ENCODE data around the gene UMAD1. TPM values are rescaled to one million over a fixed set of nuclear protein-coding genes. Genes with fewer than 3 reads are reported as not detected.

The UMAD1 gene
- polyA plus RNA-seq, 3 donors: 6.2 to 22.7 (median 18.6) TPM

DNA sequence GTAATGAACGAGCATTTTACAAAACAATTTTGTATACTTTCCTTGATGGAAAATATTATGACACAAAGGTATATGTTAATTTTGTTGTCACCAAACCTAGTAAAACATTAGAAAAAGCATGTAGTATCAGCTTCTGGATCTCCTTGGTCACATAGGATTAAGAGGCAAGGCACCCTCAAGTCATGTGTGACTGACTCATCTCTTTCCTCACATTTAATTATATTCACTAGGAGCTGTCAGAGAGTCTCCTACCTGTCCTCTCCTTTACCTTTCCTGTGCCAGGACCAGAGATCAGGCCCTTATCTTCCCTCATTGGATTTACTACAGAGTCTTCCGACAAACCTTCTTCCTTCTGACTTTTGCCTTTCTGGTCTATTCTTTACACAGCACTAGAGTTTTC is 189.1 kb downstream of the UMAD1 start:
- peaks cover 0 to 2% (median 0%) of the 10 kb centered on the region in 7 donors for H3K9me3 Mint-ChIP-seq
- WGBS (ENCODE audit: insufficient coverage): no CpG with 5 or more reads among the region's 2 CpGs

DNA sequence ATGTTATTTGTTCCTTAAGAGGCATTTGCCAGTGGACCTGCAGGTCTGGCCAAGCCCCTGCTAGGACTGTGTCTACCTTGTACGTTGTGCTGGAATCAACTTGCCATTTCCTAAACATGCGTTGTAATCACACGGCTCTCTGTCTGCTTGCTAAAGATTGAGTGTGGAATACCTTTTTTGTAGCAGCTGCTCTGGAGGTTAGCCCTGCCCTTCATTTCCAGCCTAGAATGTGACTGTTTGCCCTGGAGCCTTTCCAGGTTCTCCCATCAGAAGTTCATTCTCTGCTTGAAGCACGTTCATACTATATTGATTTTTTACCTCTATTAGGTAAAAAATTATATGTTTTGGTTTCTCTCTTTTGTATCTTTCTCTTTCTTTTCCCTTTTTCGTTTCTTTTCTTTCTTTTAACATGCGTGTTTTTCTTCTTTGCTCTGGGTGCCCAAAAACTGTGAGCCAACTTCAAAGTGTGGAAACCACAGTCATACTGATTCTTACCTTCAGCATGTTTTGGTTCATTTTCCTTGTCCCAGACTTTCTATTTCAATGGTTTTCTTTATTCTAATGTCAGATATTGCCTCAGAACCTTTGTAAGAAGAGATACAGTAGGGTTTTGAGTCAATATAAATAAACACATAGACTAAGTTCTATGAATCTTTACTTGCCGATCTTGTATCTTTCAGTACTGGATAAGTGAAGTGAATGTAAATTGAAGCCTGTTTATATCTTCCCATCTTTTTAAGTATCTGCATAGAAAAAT is 189.7 kb downstream of the UMAD1 start:
- no peak overlapping the region for H3K27ac Mint-ChIP-seq
- H3K4me3 Mint-ChIP-seq: no peak overlapping the region
- H3K9ac ChIP-seq (ENCODE audit: insufficient read depth, low read length, poor library complexity, severe bottlenecking): no peak overlapping the region

More for the DNA sequence above, 189.1 kb downstream of the UMAD1 start:
- no peaks in the 10 kb centered on the region for H3K36me3 ChIP-seq (replicated peaks in 1 of 2; ENCODE audit: control insufficient read depth in 1 of 2, insufficient read depth in 2 of 2, low read length in 2 of 2)
- H3K27ac ChIP-seq (ENCODE audit: low read depth in 1 of 2, low read length in 2 of 2): no peak overlapping the region
- Mint-ChIP-seq H3K4me3 (no peak overlapping the region), H3K27me3 (ENCODE audit: low read depth in 3 of 3) (no peaks in the 10 kb centered on the region), H3K4me1 (no peaks in the 10 kb centered on the region), H3K27ac (no peak overlapping the region), H3K36me3 (peaks cover 6% of the 10 kb centered on the region in 2 donors)
- no peaks in the 10 kb centered on the region for H3K27me3 ChIP-seq (ENCODE audit: control insufficient read depth in 2 of 2, insufficient read depth in 2 of 2, low read length in 2 of 2)
- no peak overlapping the region for H3K4me3 ChIP-seq (replicated peaks in 1 of 3; ENCODE audit: low read depth in 2 of 3, low read length in 3 of 3)
- TF ChIP-seq, protein P1, sequence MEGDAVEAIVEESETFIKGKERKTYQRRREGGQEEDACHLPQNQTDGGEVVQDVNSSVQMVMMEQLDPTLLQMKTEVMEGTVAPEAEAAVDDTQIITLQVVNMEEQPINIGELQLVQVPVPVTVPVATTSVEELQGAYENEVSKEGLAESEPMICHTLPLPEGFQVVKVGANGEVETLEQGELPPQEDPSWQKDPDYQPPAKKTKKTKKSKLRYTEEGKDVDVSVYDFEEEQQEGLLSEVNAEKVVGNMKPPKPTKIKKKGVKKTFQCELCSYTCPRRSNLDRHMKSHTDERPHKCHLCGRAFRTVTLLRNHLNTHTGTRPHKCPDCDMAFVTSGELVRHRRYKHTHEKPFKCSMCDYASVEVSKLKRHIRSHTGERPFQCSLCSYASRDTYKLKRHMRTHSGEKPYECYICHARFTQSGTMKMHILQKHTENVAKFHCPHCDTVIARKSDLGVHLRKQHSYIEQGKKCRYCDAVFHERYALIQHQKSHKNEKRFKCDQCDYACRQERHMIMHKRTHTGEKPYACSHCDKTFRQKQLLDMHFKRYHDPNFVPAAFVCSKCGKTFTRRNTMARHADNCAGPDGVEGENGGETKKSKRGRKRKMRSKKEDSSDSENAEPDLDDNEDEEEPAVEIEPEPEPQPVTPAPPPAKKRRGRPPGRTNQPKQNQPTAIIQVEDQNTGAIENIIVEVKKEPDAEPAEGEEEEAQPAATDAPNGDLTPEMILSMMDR (IDR thresholded peaks at IDR 0.05): no peak
- H2AFZ ChIP-seq (ENCODE audit: insufficient read depth, low read depth, low read length, poor library complexity, severe bottlenecking): no peak overlapping the region
- no peak overlapping the region for H3K4me2 ChIP-seq (replicated peaks; ENCODE audit: extremely low read depth, low read length, poor library complexity, severe bottlenecking)
- no peaks in the 10 kb centered on the region for H3K9me3 ChIP-seq (replicated peaks in 1 of 2; ENCODE audit: control insufficient read depth in 1 of 2, insufficient read depth in 1 of 2, low read length in 2 of 2)
- no peak overlapping the region for H3K9ac ChIP-seq (ENCODE audit: insufficient read depth, low read length, poor library complexity, severe bottlenecking)
- no peaks in the 10 kb centered on the region for H3K79me2 ChIP-seq (ENCODE audit: insufficient read depth, low read length)
- DNase-seq: no peak
- no peaks in the 10 kb centered on the region for H4K20me1 ChIP-seq (ENCODE audit: insufficient read depth, low read length)
- H3K4me1 ChIP-seq (ENCODE audit: control insufficient read depth in 1 of 2, insufficient read depth in 2 of 2, low read length in 2 of 2): no peaks in the 10 kb centered on the region
- intact Hi-C loops (cut with micrococcal nuclease): no loop called here

More for the DNA sequence above, 189.7 kb downstream of the UMAD1 start:
- Histone ChIP-seq H3K4me2 (replicated peaks; ENCODE audit: extremely low read depth, low read length, poor library complexity, severe bottlenecking) (no peak overlapping the region), H3K4me1 (ENCODE audit: control insufficient read depth in 1 of 2, insufficient read depth in 2 of 2, low read length in 2 of 2) (no peaks in the 10 kb centered on the region), H3K27me3 (ENCODE audit: control insufficient read depth in 2 of 2, insufficient read depth in 2 of 2, low read length in 2 of 2) (no peaks in the 10 kb centered on the region), H2AFZ (ENCODE audit: insufficient read depth, low read depth, low read length, poor library complexity, severe bottlenecking) (no peak overlapping the region), H3K4me3 (replicated peaks in 1 of 3; ENCODE audit: low read depth in 2 of 3, low read length in 3 of 3) (no peak overlapping the region), H3K9me3 (replicated peaks in 1 of 2; ENCODE audit: control insufficient read depth in 1 of 2, insufficient read depth in 1 of 2, low read length in 2 of 2) (no peaks in the 10 kb centered on the region), H3K36me3 (replicated peaks in 1 of 2; ENCODE audit: control insufficient read depth in 1 of 2, insufficient read depth in 2 of 2, low read length in 2 of 2) (no peaks in the 10 kb centered on the region), H3K79me2 (ENCODE audit: insufficient read depth, low read length) (no peaks in the 10 kb centered on the region), H4K20me1 (ENCODE audit: insufficient read depth, low read length) (no peaks in the 10 kb centered on the region), H3K27ac (ENCODE audit: low read depth in 1 of 2, low read length in 2 of 2) (no peak overlapping the region)
- no peak for DNase-seq
- intact Hi-C loops (cut with micrococcal nuclease): no loop called here
- TF ChIP-seq, protein P1 (IDR thresholded peaks at IDR 0.05): no peak
- Mint-ChIP-seq H3K9me3 (peaks cover 0 to 2% (median 0%) of the 10 kb centered on the region in 7 donors), H3K4me1 (no peaks in the 10 kb centered on the region), H3K27me3 (ENCODE audit: low read depth in 3 of 3) (no peaks in the 10 kb centered on the region), H3K36me3 (peaks cover 3 to 6% of the 10 kb centered on the region in 2 donors)
- WGBS (ENCODE audit: insufficient coverage): 100% methylated on average over 1 of the region's 7 CpGs

Data from CD14-positive monocyte (primary cell).